ENCODE data around the gene CALML5.

DNA sequence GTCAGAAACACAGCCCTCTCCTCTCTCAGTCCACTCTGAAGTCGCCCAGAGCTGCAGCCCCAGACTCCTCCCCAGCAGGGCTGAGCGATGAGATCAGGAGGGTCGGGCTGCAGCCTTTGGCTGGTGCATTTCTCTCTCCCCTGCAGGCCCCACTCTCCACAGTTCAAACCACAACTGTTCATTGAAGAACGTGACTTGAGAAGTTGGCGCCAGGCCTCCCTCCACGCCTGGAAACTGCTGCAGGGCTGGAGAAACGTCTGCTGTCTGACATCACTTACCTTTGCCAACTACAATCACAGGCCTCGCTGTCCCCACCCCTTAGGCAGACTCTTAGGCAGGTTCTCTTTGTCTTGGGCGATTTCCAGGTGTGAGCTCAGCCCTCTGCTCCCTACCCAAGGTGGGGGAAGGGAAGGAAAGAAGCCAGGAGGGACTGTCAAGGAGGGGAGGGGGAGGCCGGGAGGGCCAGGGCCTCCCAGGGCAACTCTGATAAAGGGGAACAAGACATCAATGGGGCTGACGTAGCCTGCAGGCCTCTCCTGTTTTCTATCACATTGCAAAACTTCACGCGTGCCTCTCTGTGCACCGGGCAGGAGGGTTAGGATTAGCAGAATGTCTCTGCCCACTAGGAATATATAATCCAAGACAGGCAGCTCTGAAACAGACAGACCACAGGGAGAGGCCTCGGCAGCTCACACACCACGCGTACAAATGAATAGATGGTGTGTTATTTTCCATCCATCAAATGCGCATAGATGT is 32.7 kb downstream of the CALML5 start:
- TF ChIP-seq, protein P1, sequence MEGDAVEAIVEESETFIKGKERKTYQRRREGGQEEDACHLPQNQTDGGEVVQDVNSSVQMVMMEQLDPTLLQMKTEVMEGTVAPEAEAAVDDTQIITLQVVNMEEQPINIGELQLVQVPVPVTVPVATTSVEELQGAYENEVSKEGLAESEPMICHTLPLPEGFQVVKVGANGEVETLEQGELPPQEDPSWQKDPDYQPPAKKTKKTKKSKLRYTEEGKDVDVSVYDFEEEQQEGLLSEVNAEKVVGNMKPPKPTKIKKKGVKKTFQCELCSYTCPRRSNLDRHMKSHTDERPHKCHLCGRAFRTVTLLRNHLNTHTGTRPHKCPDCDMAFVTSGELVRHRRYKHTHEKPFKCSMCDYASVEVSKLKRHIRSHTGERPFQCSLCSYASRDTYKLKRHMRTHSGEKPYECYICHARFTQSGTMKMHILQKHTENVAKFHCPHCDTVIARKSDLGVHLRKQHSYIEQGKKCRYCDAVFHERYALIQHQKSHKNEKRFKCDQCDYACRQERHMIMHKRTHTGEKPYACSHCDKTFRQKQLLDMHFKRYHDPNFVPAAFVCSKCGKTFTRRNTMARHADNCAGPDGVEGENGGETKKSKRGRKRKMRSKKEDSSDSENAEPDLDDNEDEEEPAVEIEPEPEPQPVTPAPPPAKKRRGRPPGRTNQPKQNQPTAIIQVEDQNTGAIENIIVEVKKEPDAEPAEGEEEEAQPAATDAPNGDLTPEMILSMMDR (conservative IDR thresholded peaks at IDR 0.05 in 1 of 2, IDR thresholded peaks at IDR 0.05 in 1 of 2; ENCODE audit: low read depth in 1 of 2, low read length in 2 of 2): no peak
- TF ChIP-seq EZH2 (IDR thresholded peaks at IDR 0.05; ENCODE audit: low read length, missing control alignments): no peak
